SK-MEL-5 (cell line): ENCODE results near the gene NANOG. TPM values are rescaled to one million over a fixed set of nuclear protein-coding genes. Genes with fewer than 3 reads are reported as not detected.
"Not testable (repeated sequence)": the region's sequence is repeated elsewhere in the genome, so short reads cannot be mapped to it uniquely, and the experiment has no call there.

Source experiments
- DNase-seq: peaks from one replicate; pipeline ENCODE4 v3.0.0-alpha.2; 2016; ENCODE audit warnings: low read depth, low spot score
- in situ Hi-C: cut with HindIII; loops from 2 replicates; pipeline ENCODE4 v1.10.0; 2016; ENCODE audit warnings: low sequenced_read_pairs, high pct_unique_total_duplicates, low pct_unique_long_range_greater_than_20kb
- polyA plus RNA-seq, 2 experiments: library from polyadenylated mRNA; depleted of rRNA; stranded (reverse); fragments of >200 nt; gene quantifications; 2 replicates each; pipeline ENCODE4 v1.2.3, GENCODE V29; 2015
- total RNA-seq: library from RNA; depleted of rRNA; stranded (reverse); fragments of >200 nt; shearing (Covaris generic); gene quantifications from 2 replicates; pipeline ENCODE4 v1.2.3, GENCODE V29; 2014; rRNA removed

NANOG gene
- not detected in 2 replicates for total RNA-seq
- not detected in 2 replicates for polyA plus RNA-seq (2015; cell fraction: cytosol; rRNA removed)
- polyA plus RNA-seq (2015; cell fraction: nucleus; rRNA removed) = not detected in 2 replicates

- in situ Hi-C loops, DNase-seq: not testable (repeated sequence)
Measured at GRCh38 chr12:7788884-7789528, at the start of gene NANOG. Gene NANOG (plus strand): TSS chr12:7789402. CDS start chr12:7789615, 213 bp downstream.

- in situ Hi-C loops = no loop called here
- DNase-seq = no peak
Measured at GRCh38 chr12:7747246-7747645, 42.0 kb upstream of the NANOG start, which contains the start of gene CLEC4C. Gene CLEC4C (minus strand): TSS chr12:7747375. CDS start chr12:7747348, 27 bp downstream.

GRCh38 chr12:7748852-7749251 lies 40.4 kb upstream of the NANOG start:
- no peak for DNase-seq
- in situ Hi-C loops = no loop called here

GRCh38 chr12:7749442-7749841 lies 39.8 kb upstream of the NANOG start:
- DNase-seq = no peak
- in situ Hi-C loops = no loop called here

GRCh38 chr12:7750350-7750749 lies 38.9 kb upstream of the NANOG start:
- DNase-seq = no peak
- in situ Hi-C loops = no loop called here

- DNase-seq = no peak
Measured at GRCh38 chr12:7751394-7751793, 37.8 kb upstream of the NANOG start.

GRCh38 chr12:7751941-7752922 lies 37.0 kb upstream of the NANOG start:
- DNase-seq, in situ Hi-C loops: not testable (repeated sequence)

More at GRCh38 chr12:7751394-7751793, 37.8 kb upstream of the NANOG start:
- in situ Hi-C loops = no loop called here

- DNase-seq, in situ Hi-C loops: not testable (repeated sequence)
Measured at GRCh38 chr12:7755668-7756067, 33.5 kb upstream of the NANOG start.

GRCh38 chr12:7756993-7757392 lies 32.2 kb upstream of the NANOG start:
- in situ Hi-C loops = no loop called here
- DNase-seq = no peak

- in situ Hi-C loops = no loop called here
- no peak for DNase-seq
Measured at GRCh38 chr12:7758766-7759140, 30.4 kb upstream of the NANOG start.

- in situ Hi-C loops = no loop called here
- DNase-seq = no peak
Measured at GRCh38 chr12:7769999-7770398, 19.2 kb upstream of the NANOG start.

- in situ Hi-C loops = no loop called here
- no peak for DNase-seq
Measured at GRCh38 chr12:7781274-7781673, 7.9 kb upstream of the NANOG start.

GRCh38 chr12:7782055-7782454 lies 7.1 kb upstream of the NANOG start:
- DNase-seq = no peak
- in situ Hi-C loops = no loop called here

- in situ Hi-C loops, DNase-seq: not testable (repeated sequence)
Measured at GRCh38 chr12:7783433-7783832, 5.8 kb upstream of the NANOG start.

GRCh38 chr12:7784701-7785100 lies 4.5 kb upstream of the NANOG start:
- no peak for DNase-seq
- in situ Hi-C loops = no loop called here

- in situ Hi-C loops = no loop called here
- DNase-seq = no peak
Measured at GRCh38 chr12:7787574-7788293, 1.5 kb upstream of the NANOG start.

GRCh38 chr12:7788294-7788660 lies 925 bp upstream of the NANOG start:
- no peak for DNase-seq
- in situ Hi-C loops = no loop called here

- in situ Hi-C loops = no loop called here
Measured at GRCh38 chr12:7793211-7793610, 4.0 kb downstream of the NANOG start.

More at GRCh38 chr12:7793211-7793610, 4.0 kb downstream of the NANOG start:
- no peak for DNase-seq
